ENCODE data around the gene RPTOR.

RPTOR gene

DNA sequence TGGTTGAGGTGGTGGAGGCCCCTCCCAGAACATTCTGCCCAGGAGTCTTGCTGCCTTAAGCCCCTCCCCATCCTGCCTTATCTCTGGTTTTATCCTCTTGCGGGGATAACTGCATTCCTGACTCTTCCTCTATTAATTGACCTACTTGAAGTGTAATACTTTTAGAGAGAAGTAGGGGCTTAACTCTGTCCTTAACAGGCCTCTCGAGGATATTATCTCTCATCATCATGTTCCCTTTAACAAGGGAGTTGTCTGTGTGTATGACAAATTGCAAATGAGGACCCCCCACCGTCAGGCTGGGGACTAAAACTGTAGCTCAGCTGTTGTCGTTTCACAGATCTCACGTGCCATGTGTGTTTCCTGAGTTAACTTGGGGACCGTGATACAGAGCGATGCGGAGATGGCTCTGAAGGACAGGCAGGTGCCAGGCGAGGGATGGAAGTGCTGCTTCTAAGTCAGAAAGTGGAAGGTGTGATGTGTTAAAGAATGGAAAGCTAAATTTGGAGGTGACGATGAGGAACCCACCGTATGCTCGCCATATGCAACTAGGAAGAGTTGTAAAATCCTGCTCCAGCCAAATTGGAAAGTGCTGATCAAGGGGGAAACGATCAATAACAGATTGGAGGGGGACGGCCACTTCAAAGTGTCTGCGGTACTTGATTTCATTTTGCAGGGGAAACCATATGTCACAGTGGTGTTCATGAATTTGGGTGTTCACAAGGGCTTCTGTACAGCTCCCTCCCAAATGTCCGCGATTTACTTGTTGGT, 106.3 kb downstream of the RPTOR start:
- no peak for FAIRE-seq
- no peak for TF ChIP-seq POLR2A (IDR thresholded peaks at IDR 0.05; ENCODE audit: low read depth, low read length)

DNA sequence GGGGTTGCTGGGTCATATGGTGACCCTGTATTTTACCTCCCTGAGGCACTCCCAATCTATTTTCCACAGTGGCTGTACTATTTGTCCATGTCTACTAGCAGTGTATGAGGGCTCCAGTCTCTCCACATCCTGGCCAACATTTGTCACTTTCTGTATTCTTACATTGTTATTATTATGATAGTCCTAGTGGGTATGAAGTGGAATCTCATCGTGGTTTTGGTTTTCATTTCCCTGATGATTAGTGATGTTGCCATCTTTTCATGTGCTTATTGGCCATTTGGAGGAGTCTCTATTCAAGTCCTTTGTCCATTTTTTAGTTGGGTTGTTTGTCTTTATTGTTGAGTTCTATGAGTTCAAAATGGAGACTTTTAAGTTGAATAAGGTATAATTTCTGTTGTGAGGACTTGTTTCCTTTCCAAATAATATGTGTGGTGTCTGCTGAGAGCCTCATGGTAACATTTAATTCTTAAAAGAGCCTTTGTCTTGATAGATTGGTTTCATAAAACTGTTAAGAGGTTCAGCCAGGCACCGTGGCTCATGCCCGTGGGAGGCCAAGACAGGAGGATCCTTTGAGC, 108.2 kb downstream of the RPTOR start:
- DNase-seq (ENCODE audit: insufficient read length, low spot score) (no peak), FAIRE-seq (no peak)
- no peak for TF ChIP-seq POLR2A (IDR thresholded peaks at IDR 0.05; ENCODE audit: low read depth, low read length)

More for the DNA sequence above, 106.3 kb downstream of the RPTOR start:
- no peak for DNase-seq (ENCODE audit: insufficient read length, low spot score)

DNA sequence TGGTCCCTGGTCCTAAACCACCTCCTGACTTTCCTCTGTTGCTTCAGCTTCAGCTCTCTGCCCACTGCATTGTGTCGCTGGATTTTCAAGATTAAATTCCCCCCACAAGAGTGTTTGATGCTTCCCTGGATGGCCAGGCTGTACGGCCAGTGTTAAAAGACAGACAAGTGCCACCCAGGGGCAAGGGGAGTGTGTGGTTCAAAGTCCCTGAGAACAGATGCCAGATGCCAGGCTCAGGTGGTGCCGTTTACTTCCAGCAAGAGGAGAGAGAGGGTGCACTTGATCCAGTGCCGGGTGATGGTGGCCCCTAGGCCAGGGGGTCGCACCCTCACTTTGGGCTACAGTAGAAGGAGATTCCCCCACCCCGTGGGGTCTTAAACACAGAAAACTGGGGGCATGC, 109.2 kb downstream of the RPTOR start:
- FAIRE-seq (no peak), DNase-seq (ENCODE audit: insufficient read length, low spot score) (no peak)

DNA sequence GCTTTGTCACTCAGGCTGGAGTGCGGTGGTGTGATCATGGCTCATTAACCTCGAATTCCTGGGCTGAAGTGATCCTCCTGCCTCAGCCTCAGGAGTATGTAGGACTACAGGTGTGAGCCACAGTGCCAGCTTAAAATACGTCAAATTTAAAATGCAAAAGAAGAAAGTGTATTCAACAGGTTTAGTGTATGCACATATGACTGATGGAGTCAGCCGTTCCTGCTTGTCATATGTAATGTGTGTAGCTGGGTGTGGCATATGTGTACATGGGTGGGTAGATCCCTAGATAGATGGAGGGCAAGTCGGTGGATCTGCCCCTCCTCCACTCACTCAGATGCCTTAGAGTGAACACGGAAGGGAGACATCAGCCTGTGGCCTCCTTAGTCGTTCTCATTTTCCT, 111.0 kb downstream of the RPTOR start:
- TF ChIP-seq POLR2A (IDR thresholded peaks at IDR 0.05; ENCODE audit: low read depth, low read length) = no peak
- FAIRE-seq (no peak), DNase-seq (ENCODE audit: insufficient read length, low spot score) (no peak)

More for the DNA sequence above, 109.2 kb downstream of the RPTOR start:
- no peak for TF ChIP-seq POLR2A (IDR thresholded peaks at IDR 0.05; ENCODE audit: low read depth, low read length)

DNA sequence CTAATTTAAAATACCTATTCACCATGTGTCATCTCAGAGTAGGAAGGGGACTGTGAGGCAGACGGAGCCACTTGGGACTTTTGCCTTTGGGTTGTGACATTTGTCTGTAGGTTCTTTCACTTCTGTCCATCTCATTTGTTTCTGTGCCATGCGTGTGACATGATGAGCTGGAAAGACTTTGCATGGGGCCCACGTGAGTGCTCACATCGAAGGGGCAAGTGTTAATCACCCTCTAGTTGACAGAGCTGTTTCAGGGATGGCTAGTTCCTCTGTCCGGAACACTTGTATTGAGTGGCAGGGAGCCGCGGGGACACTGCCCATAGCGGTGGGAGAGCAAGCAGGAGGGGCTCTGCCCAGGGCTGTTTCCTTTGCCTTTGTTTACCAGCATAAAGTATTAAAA, 112.0 kb downstream of the RPTOR start:
- no peak for FAIRE-seq
- DNase-seq (ENCODE audit: insufficient read length, low spot score) = no peak
- no peak for TF ChIP-seq POLR2A (IDR thresholded peaks at IDR 0.05; ENCODE audit: low read depth, low read length)

DNA sequence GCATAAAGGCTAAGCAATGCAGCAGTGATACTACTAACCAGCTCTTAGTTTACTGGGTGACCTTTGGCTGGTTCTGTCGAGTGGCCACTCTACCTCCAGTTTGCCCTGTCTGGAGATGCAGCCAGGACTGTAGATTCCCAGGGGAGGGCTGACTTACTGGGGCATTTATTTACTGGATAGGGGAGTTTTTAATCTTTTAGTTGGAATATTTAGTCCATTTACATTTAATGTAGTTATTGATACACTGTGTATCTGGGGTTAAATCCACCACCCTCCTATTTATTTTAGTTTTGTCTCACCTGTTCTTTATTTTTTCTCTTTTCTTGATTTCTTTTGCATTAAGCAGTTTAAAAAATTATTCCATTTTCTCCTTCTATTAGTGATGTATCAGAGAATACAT, 112.9 kb downstream of the RPTOR start:
- DNase-seq (ENCODE audit: insufficient read length, low spot score) (no peak), FAIRE-seq (no peak)
- no peak for TF ChIP-seq POLR2A (IDR thresholded peaks at IDR 0.05; ENCODE audit: low read depth, low read length)

DNA sequence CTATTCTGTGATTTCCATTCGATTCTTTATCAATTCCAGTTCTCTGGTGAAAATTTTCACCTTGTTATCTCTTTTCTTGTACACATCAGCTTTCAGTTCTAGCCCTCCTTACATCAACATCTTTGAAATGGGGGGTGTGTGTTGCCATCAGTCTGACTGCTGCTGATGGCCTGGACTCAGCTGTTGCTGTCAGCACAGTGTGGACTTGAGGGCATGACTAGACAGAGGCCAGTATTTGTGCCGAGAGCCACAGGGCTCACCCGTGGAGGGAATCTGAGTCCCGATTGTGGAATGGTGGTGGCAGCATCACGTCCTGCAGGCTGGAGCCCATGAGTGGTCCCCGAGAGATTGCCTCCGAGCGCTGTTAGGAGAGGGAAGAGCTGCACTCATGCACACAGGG, 114.2 kb downstream of the RPTOR start:
- FAIRE-seq (no peak), DNase-seq (ENCODE audit: insufficient read length, low spot score) (no peak)
- no peak for TF ChIP-seq POLR2A (IDR thresholded peaks at IDR 0.05; ENCODE audit: low read depth, low read length)

DNA sequence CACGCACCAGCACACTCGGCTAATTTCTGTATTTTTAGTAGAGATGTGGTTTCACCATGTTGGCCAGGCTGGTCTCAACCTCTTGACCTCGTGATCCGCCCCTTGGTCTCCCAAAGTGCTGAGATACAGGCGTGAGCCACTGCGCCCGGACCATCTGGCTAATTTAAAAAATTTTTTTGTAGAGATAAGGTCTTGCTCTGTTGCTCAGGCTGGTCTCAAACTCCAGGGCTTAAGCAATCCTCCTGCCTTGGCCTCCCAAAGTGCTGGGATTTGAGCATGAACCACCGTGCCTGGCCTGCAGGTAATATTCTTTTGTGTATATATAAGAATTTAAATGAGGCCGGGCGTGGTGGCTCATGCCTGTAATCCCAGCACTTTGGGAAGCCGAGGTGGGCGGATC, 115.0 kb downstream of the RPTOR start:
- no peak for FAIRE-seq
- no peak for DNase-seq (ENCODE audit: insufficient read length, low spot score)
- TF ChIP-seq POLR2A (IDR thresholded peaks at IDR 0.05; ENCODE audit: low read depth, low read length) = no peak

DNA sequence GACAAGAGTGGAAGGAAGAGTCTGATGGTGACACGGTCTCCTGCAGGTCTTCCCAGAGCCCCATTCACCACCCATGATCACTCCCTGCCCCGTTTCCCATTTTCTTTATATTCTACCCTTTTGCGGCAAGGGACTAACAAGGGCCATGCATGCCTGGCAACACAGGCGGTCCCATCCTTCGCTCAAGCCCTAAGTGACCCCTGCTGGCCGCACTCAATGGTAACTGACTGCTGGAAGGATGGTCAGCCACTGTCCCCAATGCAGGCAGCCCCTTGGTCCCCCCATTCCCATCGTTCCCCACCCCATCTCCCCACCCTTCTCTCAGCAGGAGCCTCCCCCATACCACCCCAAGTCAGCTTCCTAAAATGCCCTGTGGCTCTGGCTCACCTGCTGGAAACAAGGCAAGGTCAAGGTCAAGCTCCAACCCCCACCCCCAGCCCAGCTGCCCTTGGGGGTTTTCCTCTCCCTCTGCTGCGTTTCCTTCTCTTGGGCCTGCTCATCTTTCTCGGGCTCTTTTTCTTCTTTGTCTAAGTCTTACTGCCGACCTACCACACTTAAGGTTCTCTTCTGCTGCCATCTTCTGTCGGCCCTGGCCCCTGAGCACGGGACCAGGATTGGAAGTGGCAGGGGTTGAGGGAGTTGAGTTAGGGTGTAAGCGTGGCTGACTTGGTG, 116.0 kb downstream of the RPTOR start:
- DNase-seq (ENCODE audit: insufficient read length, low spot score) (no peak), FAIRE-seq (no peak)
- no peak for TF ChIP-seq POLR2A (IDR thresholded peaks at IDR 0.05; ENCODE audit: low read depth, low read length)

DNA sequence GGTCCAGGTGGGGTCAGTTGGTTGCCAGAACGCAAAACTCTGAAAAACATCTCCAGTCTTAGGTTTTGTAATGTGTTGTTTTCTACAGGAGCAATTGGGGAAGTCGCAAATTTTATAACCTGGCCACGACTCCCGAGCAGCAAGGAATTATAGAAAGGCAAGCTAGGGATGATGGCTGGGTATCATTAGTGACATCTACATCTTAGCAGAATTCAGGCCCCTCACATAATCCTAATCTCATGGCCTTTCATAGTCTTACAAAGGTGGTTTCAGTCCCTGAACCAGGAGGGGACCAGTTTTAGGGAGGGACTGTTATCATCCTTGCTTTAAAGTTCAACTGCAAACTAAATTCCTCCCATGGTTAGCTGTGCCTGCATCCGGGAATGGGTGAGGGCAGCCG, 117.9 kb downstream of the RPTOR start:
- DNase-seq (ENCODE audit: insufficient read length, low spot score) = no peak
- TF ChIP-seq POLR2A (IDR thresholded peaks at IDR 0.05; ENCODE audit: low read depth, low read length) = no peak
- no peak for FAIRE-seq

DNA sequence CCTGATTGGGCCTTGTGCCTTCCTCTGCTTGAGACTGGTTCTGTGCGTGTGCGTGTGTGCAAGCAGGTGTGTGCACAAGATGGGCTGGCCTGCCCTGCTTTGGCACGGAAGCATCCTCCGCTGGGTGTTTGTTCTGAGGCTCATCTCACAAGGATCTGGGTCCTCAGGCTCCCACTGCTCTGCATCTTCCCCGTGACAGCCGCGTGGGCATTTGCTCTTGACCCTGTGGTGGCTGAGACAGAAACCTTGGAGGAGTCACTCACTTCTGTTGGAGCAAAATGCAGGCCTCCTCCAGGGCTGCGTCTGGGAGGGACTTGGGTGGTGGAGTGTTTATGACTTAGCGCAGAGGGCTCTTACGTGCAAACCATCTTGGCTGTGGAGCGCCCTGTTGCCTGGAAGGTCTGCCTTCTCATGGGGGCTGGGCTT, 119.2 kb downstream of the RPTOR start:
- FAIRE-seq = no peak
- no peak for TF ChIP-seq POLR2A (IDR thresholded peaks at IDR 0.05; ENCODE audit: low read depth, low read length)
- DNase-seq (ENCODE audit: insufficient read length, low spot score) = no peak

DNA sequence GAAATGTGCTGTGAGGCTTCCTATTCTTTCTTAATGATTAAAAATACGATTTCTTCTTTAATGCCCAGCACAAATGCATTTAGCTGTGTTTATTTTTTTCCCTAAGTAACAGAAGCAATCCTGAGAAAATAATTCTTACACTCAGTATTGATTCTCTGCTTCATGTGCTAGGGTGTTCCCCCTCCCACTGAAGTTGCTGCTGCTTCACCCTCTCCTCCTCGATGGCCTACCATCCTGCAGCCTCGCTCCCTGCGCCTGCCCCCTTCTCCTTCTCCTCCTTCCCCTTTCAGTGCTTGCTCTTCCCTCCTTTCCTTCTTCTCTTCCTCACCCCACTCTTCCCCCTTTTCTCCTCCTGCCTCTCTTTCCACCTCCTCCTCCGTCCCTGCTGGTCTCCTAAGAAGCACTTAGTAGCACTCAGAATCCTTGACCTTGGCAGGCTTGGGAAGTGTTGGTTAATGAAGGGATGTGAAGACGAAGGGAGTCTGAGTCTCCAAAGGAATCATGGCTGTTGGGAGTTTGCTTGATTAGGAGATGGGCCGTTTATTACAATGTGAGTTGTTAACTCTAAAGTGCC, 119.7 kb downstream of the RPTOR start:
- FAIRE-seq (no peak), DNase-seq (ENCODE audit: insufficient read length, low spot score) (no peak)
- TF ChIP-seq POLR2A (IDR thresholded peaks at IDR 0.05; ENCODE audit: low read depth, low read length) = no peak

DNA sequence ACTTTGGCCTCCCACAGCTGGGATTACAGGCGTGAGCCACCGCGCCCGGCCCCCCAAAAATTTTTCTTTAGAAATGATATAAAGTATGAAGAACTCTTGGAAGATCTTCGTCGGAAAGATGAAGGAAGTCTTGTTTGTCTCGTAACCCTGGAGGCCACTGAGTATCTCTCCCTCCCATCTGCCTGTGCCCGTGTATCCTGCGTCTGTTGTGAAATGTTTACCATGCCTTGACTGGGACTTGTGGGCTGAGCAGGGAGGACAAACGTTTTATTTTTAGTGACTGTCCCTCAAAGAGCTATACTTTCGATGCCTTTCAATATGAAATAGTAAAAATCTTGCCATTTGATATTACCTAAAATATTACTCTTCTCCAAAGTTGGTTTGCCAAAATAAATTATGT, 121.2 kb downstream of the RPTOR start:
- FAIRE-seq (no peak), DNase-seq (ENCODE audit: insufficient read length, low spot score) (no peak)
- TF ChIP-seq POLR2A (IDR thresholded peaks at IDR 0.05; ENCODE audit: low read depth, low read length) = no peak

DNA sequence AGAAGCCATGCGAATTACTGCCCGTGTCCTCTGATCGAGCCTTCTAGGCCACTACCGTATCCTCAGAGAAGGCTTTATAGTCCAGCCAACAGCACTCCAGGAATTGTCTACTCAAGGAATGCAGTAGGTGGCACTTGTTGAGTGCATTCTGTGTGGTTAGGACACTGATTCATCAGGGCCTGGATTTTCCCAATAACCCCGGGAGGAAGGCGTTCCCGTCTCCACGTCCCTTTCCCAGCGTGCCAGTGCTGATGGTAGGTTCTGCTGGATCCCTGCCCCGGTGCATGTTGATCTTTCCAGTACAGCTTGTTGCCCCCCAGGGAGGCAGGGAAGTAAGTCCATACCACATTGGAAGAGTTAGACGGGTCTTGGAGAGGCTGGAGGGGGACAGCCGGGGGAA, 122.2 kb downstream of the RPTOR start:
- no peak for TF ChIP-seq POLR2A (IDR thresholded peaks at IDR 0.05; ENCODE audit: low read depth, low read length)
- FAIRE-seq = no peak
- DNase-seq (ENCODE audit: insufficient read length, low spot score) = no peak
